IMR-90 (cell line): ENCODE measurements around the gene SELENOS. TPM values are rescaled to one million over a fixed set of nuclear protein-coding genes. Genes with fewer than 3 reads are reported as not detected.

Experiments used
- ATAC-seq: fragments of 200-7000 bp; cut with Tn5 transposase; 2 replicates; pipeline ENCODE4 v1.9.1; 2020; ENCODE audit warnings: low read depth, mild to moderate bottlenecking, moderate library complexity
- BruUV-seq: library from RNA; stranded (reverse); fragments of 400-500 nt; replicated peaks from 2 replicates; lab custom pipeline; 2021; lab: Mats Ljungman, UMichigan
- CTCF ChIA-PET: fragments of 300-600 bp; formaldehyde crosslinking; extraction: SDS; loops from one replicate; lab custom pipeline; 2021; ENCODE audit warnings: antibody characterized with exemption; lab: Yijun Ruan, JAX
- POLR2A ChIA-PET: fragments of 300-600 bp; sonication (Branson Sonifier 250); formaldehyde crosslinking; loops from one replicate; lab custom pipeline; 2022; ENCODE audit warnings: antibody characterized with exemption; ENCODE audit not compliant: unreplicated experiment; lab: Charles Lee
- DNase-seq: peaks from one replicate; pipeline ENCODE4 v3.0.0; 2013
- H2AFZ ChIP-seq: replicated peaks from 2 replicates; pipeline ENCODE3; 2013; ENCODE audit warnings: low read length, mild to moderate bottlenecking; ENCODE audit not compliant: poor library complexity
- H2AK5ac ChIP-seq: 2 replicates; pipeline ENCODE4 v1.6.1; 2013; ENCODE audit warnings: low read depth, low read length, inconsistent platforms
- H2AK9ac ChIP-seq: replicated peaks from 2 replicates; pipeline ENCODE3; 2013; ENCODE audit warnings: mild to moderate bottlenecking, low read depth, low read length, moderate library complexity; ENCODE audit not compliant: poor library complexity
- H2BK120ac ChIP-seq: 2 replicates; pipeline ENCODE4 v1.6.1; 2013; ENCODE audit warnings: low read depth, low read length, inconsistent platforms
- H2BK15ac ChIP-seq: 3 replicates; pipeline ENCODE4 v1.6.1; 2013; ENCODE audit warnings: low read depth, low read length, inconsistent platforms
- H2BK20ac ChIP-seq: 2 replicates; pipeline ENCODE4 v1.6.1; 2013; ENCODE audit warnings: low read depth, mild to moderate bottlenecking, inconsistent platforms, low read length, moderate library complexity
- H2BK5ac ChIP-seq: 2 replicates; pipeline ENCODE4 v1.6.1; 2013; ENCODE audit warnings: mild to moderate bottlenecking, low read depth, low read length, inconsistent platforms; ENCODE audit not compliant: poor library complexity, severe bottlenecking
- H3K14ac ChIP-seq: replicated peaks from 2 replicates; pipeline ENCODE4 v1.6.1; 2013; ENCODE audit warnings: low read depth, low read length, inconsistent platforms
- H3K18ac ChIP-seq: 2 replicates; pipeline ENCODE4 v1.6.1; 2013; ENCODE audit warnings: low read depth, low read length, control low read depth
- H3K23ac ChIP-seq: 2 replicates; pipeline ENCODE4 v1.6.1; 2013; ENCODE audit warnings: low read depth, low read length, inconsistent platforms
- H3K27ac ChIP-seq: 2 replicates; pipeline ENCODE4 v1.5.1; 2013; ENCODE audit warnings: mild to moderate bottlenecking, control low read depth, low read length; ENCODE audit not compliant: insufficient read depth
- H3K27me3 ChIP-seq: 2 replicates; pipeline ENCODE4 v1.6.1; 2013; ENCODE audit warnings: low read length; ENCODE audit not compliant: control insufficient read depth, insufficient read depth
- H3K36me3 ChIP-seq: 2 replicates; pipeline ENCODE4 v1.6.1; 2013; ENCODE audit warnings: low read length, mixed read lengths; ENCODE audit not compliant: control insufficient read depth, insufficient read depth
- H3K4ac ChIP-seq: 2 replicates; pipeline ENCODE4 v1.6.1; 2013; ENCODE audit warnings: low read depth, low read length, inconsistent platforms
- H3K4me1 ChIP-seq: 2 replicates; pipeline ENCODE4 v1.6.1; 2013; ENCODE audit warnings: low read length, mixed read lengths; ENCODE audit not compliant: control insufficient read depth, insufficient read depth
- H3K4me2 ChIP-seq: 2 replicates; pipeline ENCODE4 v1.6.1; 2013; ENCODE audit warnings: low read depth, mild to moderate bottlenecking, control low read depth, low read length, moderate library complexity
- H3K4me3 ChIP-seq: 2 replicates; pipeline ENCODE4 v1.5.1; 2013; ENCODE audit warnings: low read depth, mild to moderate bottlenecking, control low read depth, low read length, moderate library complexity; ENCODE audit not compliant: insufficient read depth
- H3K56ac ChIP-seq: 2 replicates; pipeline ENCODE4 v1.6.1; 2013; ENCODE audit warnings: low read length, inconsistent platforms; ENCODE audit not compliant: insufficient read depth; ENCODE audit errors: extremely low read depth
- H3K79me1 ChIP-seq, 2 experiments: 2 replicates each; pipeline ENCODE4 v1.6.1; 2013; ENCODE audit warnings: low read length in 2 of 2, inconsistent platforms in 1 of 2, low read depth in 1 of 2
- H3K9ac ChIP-seq: 2 replicates; pipeline ENCODE4 v1.6.1; 2013; ENCODE audit warnings: low read depth, low read length, control low read depth
- H3K9me1 ChIP-seq: 2 replicates; pipeline ENCODE4 v1.6.1; 2013; ENCODE audit warnings: low read length, inconsistent platforms; ENCODE audit not compliant: insufficient read depth
- H3K9me3 ChIP-seq: 2 replicates; pipeline ENCODE4 v1.6.1; 2013; ENCODE audit warnings: low read length; ENCODE audit not compliant: control insufficient read depth, insufficient read depth
- H4K20me1 ChIP-seq: 2 replicates; pipeline ENCODE4 v1.6.1; 2013; ENCODE audit warnings: low read length, inconsistent platforms; ENCODE audit not compliant: insufficient read depth
- H4K5ac ChIP-seq: 2 replicates; pipeline ENCODE4 v1.6.1; 2013; ENCODE audit warnings: mild to moderate bottlenecking, low read depth, low read length, control low read depth
- H4K8ac ChIP-seq, 2 experiments: 2 replicates each; pipeline ENCODE4 v1.6.1; 2013; ENCODE audit warnings: low read depth in 2 of 2, low read length in 2 of 2, control low read depth in 1 of 2, inconsistent platforms in 1 of 2
- H4K91ac ChIP-seq: 2 replicates; pipeline ENCODE4 v1.6.1; 2013; ENCODE audit warnings: low read depth, low read length, inconsistent platforms; ENCODE audit not compliant: insufficient read depth
- CEBPB ChIP-seq: IDR thresholded peaks from 2 replicates; pipeline ENCODE4 v1.6.1; 2012; ENCODE audit warnings: low read depth, low read length, improper control_type of control experiment
- ELK1 ChIP-seq: fragments of 150-350 bp; IDR thresholded peaks from 2 replicates; pipeline ENCODE4 v1.6.1; 2016; ENCODE audit warnings: low read depth, mild to moderate bottlenecking, low read length, moderate library complexity, borderline replicate concordance
- FOS ChIP-seq: fragments of 150-350 bp; IDR thresholded peaks from 2 replicates; pipeline ENCODE4 v1.6.1; 2016; ENCODE audit warnings: low read depth, low read length
- MXI1 ChIP-seq: IDR thresholded peaks from 2 replicates; pipeline ENCODE4 v1.6.1; 2012; ENCODE audit warnings: low read depth, mild to moderate bottlenecking, low read length, moderate library complexity, borderline replicate concordance
- NFE2L2 ChIP-seq: fragments of 150-350 bp; IDR thresholded peaks from 2 replicates; pipeline ENCODE4 v1.6.1; 2016; ENCODE audit warnings: low read depth, mild to moderate bottlenecking, low read length
- WGBS, 2 experiments: methylation state at CpG; one replicate each; pipeline versions ENCODE4 v1.1.5 to v1.1.7; 2013; ENCODE audit warnings: missing lambda C conversion rate in 2 of 2; ENCODE audit not compliant: insufficient read length in 1 of 2; ENCODE audit errors: extremely low coverage in 2 of 2; 5-methylcytosine and 5-hydroxymethylcytosine counted together
- dilution Hi-C: fragments of 300-500 bp; cut with HindIII; formaldehyde crosslinking; loops from one replicate; pipeline ENCODE4 v1.14.3; 2018; ENCODE audit warnings: low sequenced_read_pairs; ENCODE audit not compliant: unreplicated experiment
- in situ Hi-C: fragments of 300-500 bp; cut with MboI; formaldehyde crosslinking; loops from 3 replicates; pipeline ENCODE4 v1.14.3; 2019; ENCODE audit warnings: low sequenced_read_pairs, inconsistent platforms, mixed read lengths
- intact Hi-C: fragments of 100-400 bp; cut with micrococcal nuclease; formaldehyde crosslinking; loops from 2 replicates; pipeline ENCODE4 v1.10.0; 2022
- polyA plus RNA-seq, 3 experiments: library from polyadenylated mRNA; depleted of rRNA; stranded (reverse); fragments of >200 nt; gene quantifications; 2 replicates each; pipeline ENCODE4 v1.2.3, GENCODE V29; 2012; ENCODE audit warnings: low replicate concordance in 1 of 3
- total RNA-seq: library from RNA; depleted of rRNA; stranded (reverse); fragments of >200 nt; gene quantifications from 2 replicates; pipeline ENCODE4 v1.2.3, GENCODE V29; 2012

Gene SELENOS
- total and polyA plus RNA-seq, 2 of the 4 experiments (the other 2 are of a cell fraction): 39.8 to 77.1 TPM

- in situ Hi-C loops: loop anchor here (5.0 kb wide), 1 partner anchor 349 kb away; no protein-coding TSS in a partner anchor
- Histone ChIP-seq H3K79me1 (peaks cover 10 to 43% of the 10 kb centered on the region in 2 experiments; a peak in 3 of 4 replicates), H2BK120ac (no peak overlapping the region), H2AFZ (no peak overlapping the region), H2BK5ac (no peak overlapping the region), H2BK15ac (no peak overlapping the region), H2AK9ac (no peak overlapping the region), H3K36me3 (peaks cover 8% of the 10 kb centered on the region), H4K20me1 (peaks cover 42% of the 10 kb centered on the region), H4K5ac (no peak overlapping the region), H3K23ac (peak overlapping the region; percentile 19), H3K18ac (no peak overlapping the region), H3K4me3 (peak overlapping the region; percentile 23), H3K4me2 (peak overlapping the region; percentile 99), H3K27me3 (no peaks in the 10 kb centered on the region), H3K9ac (0 out of 2 replicates have a peak overlapping the region, but pooled peaks have one; percentile 10), H3K9me1 (no peaks in the 10 kb centered on the region), H3K4me1 (peaks cover 6% of the 10 kb centered on the region), H3K4ac (no peak overlapping the region), H4K91ac (no peak overlapping the region), H2BK20ac (no peak overlapping the region), H3K56ac (no peak overlapping the region), H3K14ac (no peak overlapping the region), H4K8ac (no peak overlapping the region), H3K9me3 (no peaks in the 10 kb centered on the region), H2AK5ac (no peak overlapping the region), H3K27ac (no peak overlapping the region)
- ChIA-PET POLR2A (no interaction called here), CTCF (interaction anchor here (2.2 kb wide), 1 partner anchor 348 kb away, joined by 5 read pairs; no protein-coding TSS in a partner anchor)
- TF ChIP-seq NFE2L2 (no peak), MXI1 (no peak), ELK1 (no peak), FOS (no peak), CEBPB (no peak)
- no peak for DNase-seq
- no peak for ATAC-seq
- intact Hi-C loops: no loop called here
- BruUV-seq: TSS peak; percentile 32
- dilution Hi-C loops: no loop called here
- WGBS, 2 experiments: 94% methylated on average over 6 of the region's 10 CpGs; no CpG with 5 or more reads in 1 of the 2 experiments
Observed at GRCh38 chr15:101293122-101293521, 15.8 kb upstream of the SELENOS start.
